ENCODE data around the gene NOL9. TPM values are rescaled to one million over a fixed set of nuclear protein-coding genes. Genes with fewer than 3 reads are reported as not detected.

NOL9 gene
- total and polyA plus RNA-seq, 2 of the 13 experiments (the other 11 are each of a cell fraction or from before 2014, with no cell fraction given), result 18.0 to 24.7 TPM

GRCh38 chr1:6602669-6603237 is 48.4 kb upstream of the NOL9 start, which contains the start of gene KLHL21 (continued):
- TF ChIP-seq DBP (CRISPR knock-in tag; IDR thresholded peaks at IDR 0.05; ENCODE audit: not compliant biosample characterization), result peak; percentile 8
- TF ChIP-seq SALL1 (CRISPR knock-in tag; IDR thresholded peaks at IDR 0.05), result peak; percentile 67; the same call in 1 of the 2 replicates
- no peak for TF ChIP-seq MNT (IDR thresholded peaks at IDR 0.05)
- TF ChIP-seq ARID4A (CRISPR knock-in tag; IDR thresholded peaks at IDR 0.05; ENCODE audit: borderline replicate concordance), result peak; percentile 81
- 0 out of 2 replicates have a peak, but pooled peaks have one; percentile 36 for TF ChIP-seq ARID2 (CRISPR knock-in tag; IDR thresholded peaks at IDR 0.05; ENCODE audit: borderline replicate concordance)
- TF ChIP-seq FOXA1 (IDR thresholded peaks at IDR 0.05), result no peak
- TF ChIP-seq FOXA1 (CRISPR knock-in tag; IDR thresholded peaks at IDR 0.05), result no peak
- TF ChIP-seq SIN3A (IDR thresholded peaks at IDR 0.05; ENCODE audit: borderline replicate concordance, low read depth, low read length), result peak; percentile 50; the same call in 1 of the 2 replicates
- no peak; the same call in 1 of the 2 replicates for TF ChIP-seq ZSCAN21 (CRISPR knock-in tag; IDR thresholded peaks at IDR 0.05; ENCODE audit: borderline replicate concordance)
- TF ChIP-seq USF2 (IDR thresholded peaks at IDR 0.05; ENCODE audit: low read depth, low read length), result no peak
- TF ChIP-seq USF2 (CRISPR knock-in tag; IDR thresholded peaks at IDR 0.05; ENCODE audit: borderline replicate concordance), result no peak; the same call in 1 of the 2 replicates
- TF ChIP-seq BRF2 (CRISPR knock-in tag; IDR thresholded peaks at IDR 0.05), result peak; percentile 62; the same call in 1 of the 2 replicates
- TF ChIP-seq KDM2A (CRISPR knock-in tag; IDR thresholded peaks at IDR 0.05; ENCODE audit: borderline replicate concordance, low read depth), result peak; percentile 74; the same call in 1 of the 2 replicates
- no peak for TF ChIP-seq FOXC1 (CRISPR knock-in tag; IDR thresholded peaks at IDR 0.05; ENCODE audit: borderline replicate concordance)
- TF ChIP-seq PHB2 (IDR thresholded peaks at IDR 0.05; ENCODE audit: partially characterized antibody), result no peak
- TF ChIP-seq ZNF777 (CRISPR knock-in tag; IDR thresholded peaks at IDR 0.05), result peak; percentile 87
- TF ChIP-seq ZNF761 (CRISPR knock-in tag; conservative IDR thresholded peaks at IDR 0.05), result 0 out of 2 replicates have a peak, but pooled peaks have one; percentile 66
- TF ChIP-seq ATF7 (IDR thresholded peaks at IDR 0.05), result no peak
- TF ChIP-seq ATF7 (CRISPR knock-in tag; IDR thresholded peaks at IDR 0.05), result no peak
- TF ChIP-seq IRF2 (CRISPR knock-in tag; IDR thresholded peaks at IDR 0.05), result no peak; the same call in 1 of the 2 replicates
